GM19395 (cell line): ENCODE data around the gene TUBGCP2.
A peak's percentile ranks its signal among the peaks of the same experiment; 100 is the strongest.

Experiments
- ATAC-seq: cut with Tn5 transposase; IDR thresholded peaks from one replicate; pipeline ENCODE4 v1.9.1; 2021; ENCODE audit warnings: mild to moderate bottlenecking, moderate library complexity; ENCODE audit not compliant: unreplicated experiment

The TUBGCP2 gene

DNA sequence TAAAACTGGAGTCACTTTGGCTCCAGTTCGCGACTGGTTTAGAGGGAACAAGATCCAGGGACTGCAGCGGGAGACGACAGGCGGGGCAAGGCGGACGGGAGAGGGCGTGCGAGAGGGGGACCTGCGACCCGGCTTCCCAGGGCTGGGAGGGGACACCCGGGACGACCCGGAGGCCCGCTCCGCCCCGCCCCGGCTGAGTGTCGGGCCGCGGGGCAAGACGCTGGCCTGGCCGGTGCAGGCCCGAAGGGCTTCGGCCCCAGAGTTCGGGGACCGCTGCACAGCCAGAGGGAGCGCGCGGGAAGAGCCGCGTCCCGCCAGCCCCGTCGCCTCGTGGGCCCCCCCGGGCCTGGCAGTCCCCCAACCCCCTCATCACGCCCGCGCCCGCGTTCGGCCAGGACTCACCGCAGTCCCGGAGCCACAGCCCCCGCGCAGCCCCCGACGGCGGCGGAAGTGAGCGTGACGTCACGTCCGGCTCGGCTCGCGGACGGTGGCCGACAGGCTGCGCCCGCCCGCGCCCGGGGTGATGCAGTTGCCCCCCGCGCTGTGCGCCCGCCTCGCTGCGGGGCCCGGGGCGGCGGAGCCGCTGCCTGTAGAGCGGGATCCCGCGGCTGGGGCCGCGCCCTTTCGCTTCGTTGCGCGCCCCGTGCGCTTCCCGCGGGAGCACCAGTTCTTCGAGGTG, at the start of gene TUBGCP2, which contains the start of gene ZNF511:
TUBGCP2 (minus strand) TSS at position 452 of the 679 bp plus-strand sequence. CDS start 5,931 bp downstream, outside the sequence.
ZNF511 (plus strand) TSS at position 494 of the 679 bp plus-strand sequence; CDS start at position 524, 30 bp downstream.
- peak; percentile 80 for ATAC-seq

DNA sequence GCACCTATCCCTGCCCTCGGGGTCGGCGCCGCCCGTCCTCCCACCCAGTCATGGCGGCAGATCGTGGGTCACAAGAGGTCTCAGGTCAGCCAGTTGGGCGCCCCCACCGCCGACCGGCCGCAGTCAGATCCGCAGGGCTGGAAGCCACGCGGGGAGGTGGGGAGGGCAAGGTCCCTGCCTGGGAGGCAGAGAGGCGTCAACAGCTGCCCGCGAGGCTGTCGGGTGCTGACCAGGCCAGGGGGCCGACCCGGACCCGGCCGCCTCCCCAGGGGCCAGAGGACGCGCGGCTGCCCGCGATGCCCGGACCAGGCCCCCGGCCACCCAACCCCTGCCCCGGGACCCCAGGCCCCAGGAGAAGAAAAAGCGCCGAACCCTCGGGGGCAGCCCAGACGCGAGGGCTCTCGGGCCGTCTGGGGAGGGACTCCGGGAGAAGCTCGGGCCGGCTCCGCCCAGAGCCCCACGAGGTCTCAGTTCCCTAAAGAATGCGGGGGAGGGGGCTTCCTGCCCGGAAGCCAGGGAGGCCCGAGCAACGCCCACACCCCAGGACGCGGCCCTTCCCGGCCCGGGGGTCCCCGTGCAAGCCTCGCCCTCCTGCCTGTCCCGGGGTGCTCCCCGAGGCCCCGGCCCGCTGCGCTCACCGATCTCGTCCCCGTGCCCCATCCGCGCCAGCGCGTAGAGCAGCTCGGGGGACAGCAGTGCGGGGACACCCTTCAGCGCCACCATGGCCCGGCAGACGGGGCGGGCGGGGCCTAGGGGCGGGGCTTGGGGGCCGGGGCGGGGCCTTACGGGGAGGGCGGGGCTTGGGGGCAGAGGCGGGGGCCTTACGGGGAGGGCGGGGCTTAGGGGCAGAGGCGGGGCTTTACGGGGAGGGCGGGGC, 48.9 kb upstream of the TUBGCP2 start, which contains the start of gene FUOM:
FUOM (minus strand) TSS at position 735 of the 877 bp plus-strand sequence; CDS start at position 723, 12 bp downstream.
- ATAC-seq, result peak; percentile 69

GRCh38 chr10:133356549-133357284, 48.0 kb upstream of the TUBGCP2 start:
- no peak for ATAC-seq

DNA sequence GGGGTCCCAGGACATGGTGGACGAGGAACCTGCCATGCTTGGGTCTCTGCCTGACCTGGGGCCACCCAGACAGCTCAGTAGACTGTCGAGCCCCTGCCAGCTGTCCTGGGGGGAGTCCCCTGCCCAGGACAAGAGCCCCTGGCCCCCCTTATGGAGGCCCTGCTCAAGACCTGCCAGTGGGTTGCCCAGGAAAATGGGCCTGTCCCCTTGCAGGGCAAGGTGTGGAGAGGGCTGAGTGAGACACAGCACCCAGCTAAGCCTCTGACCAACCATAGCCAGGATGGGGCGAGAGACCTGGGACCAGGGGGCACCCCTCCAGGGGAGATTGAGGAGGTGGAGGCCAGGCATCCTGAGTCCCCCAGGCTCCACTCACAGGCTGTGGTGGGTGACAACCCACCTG, 47.3 kb upstream of the TUBGCP2 start:
- ATAC-seq, result no peak

GRCh38 chr10:133355266-133355665, 46.6 kb upstream of the TUBGCP2 start:
- no peak for ATAC-seq

- ATAC-seq, result no peak
Measured at GRCh38 chr10:133354672-133355240, 46.1 kb upstream of the TUBGCP2 start.

DNA sequence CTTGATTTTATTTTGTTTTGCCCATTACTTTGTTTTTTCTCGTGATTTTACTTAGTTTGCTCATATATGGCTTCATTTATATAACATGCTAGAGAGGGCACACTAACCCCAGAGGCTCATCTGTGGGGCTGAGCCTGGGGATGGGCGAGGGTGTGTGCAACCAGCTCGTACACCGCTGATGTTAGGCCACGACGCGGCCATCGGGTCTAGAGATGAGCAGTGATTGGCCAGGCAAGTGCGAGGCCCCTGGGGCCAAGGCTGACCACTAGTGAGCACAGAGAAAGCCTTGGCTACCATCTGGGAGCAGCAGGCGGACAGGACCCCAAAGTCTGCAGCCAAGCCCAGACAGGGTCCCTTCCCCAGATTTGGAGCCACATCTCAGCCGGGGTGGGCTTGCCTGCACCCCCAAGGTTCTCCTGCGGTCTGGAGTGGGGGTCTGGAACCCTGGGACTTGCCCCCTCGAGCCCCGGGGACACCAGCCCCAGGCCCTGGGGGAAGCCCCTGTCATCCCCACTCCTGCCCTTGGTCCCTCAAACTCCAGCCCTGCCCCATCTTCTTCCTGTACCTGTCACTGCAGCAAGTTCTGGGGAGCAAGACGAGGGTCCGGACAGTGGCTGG, 45.4 kb upstream of the TUBGCP2 start:
- ATAC-seq, result no peak

DNA sequence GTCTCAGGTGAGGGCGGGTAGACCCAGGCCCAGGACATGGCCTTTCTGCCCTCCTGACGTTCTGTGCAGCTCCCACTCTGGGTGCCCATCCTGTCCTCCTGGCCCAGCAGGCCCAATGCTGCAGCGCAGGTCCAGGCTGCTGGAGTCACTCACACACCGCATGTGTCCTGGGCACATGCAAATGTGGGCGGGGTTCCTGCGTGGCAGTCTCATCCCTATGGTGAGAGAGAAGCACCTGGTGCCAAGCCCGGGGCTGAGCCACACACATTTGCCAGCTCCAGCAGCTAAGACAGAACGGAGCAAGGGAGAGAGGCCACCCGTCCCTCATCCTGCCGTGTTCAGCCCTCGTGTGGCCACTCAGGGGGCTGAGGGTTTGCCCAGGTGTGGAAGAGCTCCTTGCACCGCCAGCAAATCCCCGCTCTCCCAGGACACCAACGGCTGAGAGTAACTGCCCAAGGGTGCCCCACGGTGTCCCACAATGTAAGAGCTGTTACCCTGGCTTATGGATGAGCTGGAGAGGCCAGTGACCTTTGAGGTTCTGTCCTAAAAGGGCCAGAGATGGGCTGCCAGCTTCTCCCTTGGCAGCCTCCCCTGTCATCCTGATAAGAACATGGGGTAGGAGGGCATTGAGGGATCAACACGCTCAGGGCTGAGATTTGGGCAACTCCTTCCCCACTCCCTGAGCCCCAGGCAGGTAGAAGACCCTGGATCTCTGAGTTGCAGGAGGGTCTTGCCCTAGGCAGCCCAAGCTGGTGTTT, 44.7 kb upstream of the TUBGCP2 start:
- no peak for ATAC-seq

DNA sequence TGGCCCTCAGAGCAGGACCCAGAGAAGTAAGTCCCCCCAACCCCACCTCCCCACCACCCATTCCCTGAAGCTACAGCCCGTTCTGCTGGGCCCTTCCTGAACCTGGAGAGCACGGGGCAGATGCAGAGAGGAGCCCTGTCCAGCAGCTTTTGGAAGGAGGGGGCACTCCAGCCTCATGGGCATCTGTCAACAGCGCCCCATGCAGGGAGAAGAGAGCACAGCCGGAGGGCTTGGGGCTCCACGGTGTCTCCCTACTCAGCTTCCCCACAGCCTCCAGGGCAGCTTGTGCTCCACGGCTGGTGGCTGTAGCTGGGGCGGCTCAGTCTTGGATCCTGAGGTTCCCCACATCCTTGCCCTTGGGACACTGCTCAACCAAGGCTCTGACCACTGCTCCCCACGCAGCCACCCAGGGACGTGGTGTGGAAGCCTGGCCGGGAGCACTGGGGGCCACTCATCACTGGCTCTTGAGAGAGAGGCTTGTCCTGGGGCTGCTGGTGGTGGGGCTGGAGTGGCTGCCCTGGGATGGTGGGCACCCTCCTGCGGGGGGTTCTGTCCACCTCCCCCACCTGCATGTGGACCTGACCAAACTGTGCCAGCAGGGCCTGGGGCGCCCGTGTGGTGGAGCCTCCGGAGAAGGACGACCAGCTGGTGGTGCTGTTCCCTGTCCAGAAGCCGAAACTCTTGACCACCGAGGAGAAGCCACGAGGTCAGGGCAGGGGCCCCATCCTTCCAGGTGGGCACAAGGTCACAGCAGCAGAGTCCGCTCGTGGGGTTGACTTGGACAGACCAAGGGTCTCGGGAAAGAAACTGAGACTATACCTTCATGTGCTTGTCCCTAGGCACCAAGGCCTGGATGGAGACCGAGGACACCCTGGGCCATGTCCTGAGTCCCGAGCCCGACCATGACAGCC, 43.0 kb upstream of the TUBGCP2 start:
- ATAC-seq, result no peak

DNA sequence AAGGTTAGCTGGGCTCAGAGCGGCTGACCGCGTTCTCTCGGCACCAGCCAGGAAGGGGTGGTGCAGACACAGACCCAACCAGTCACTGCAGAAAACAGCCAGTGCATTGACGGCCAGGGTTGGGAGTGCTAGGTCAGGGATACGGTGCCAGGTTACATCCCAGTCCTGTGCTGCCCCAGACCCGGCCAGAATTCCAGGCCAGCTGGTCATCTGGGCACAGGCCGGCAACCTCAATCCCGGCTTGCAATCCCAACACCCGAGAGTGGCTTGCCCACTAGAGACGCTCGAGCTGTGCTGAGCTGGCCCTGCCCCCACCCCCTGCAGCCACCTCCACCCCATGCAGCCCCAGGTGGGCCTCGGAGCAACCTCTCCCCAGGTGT, 42.3 kb upstream of the TUBGCP2 start:
- no peak for ATAC-seq

- ATAC-seq, result no peak
Measured at GRCh38 chr10:133350283-133350949, 41.7 kb upstream of the TUBGCP2 start.

DNA sequence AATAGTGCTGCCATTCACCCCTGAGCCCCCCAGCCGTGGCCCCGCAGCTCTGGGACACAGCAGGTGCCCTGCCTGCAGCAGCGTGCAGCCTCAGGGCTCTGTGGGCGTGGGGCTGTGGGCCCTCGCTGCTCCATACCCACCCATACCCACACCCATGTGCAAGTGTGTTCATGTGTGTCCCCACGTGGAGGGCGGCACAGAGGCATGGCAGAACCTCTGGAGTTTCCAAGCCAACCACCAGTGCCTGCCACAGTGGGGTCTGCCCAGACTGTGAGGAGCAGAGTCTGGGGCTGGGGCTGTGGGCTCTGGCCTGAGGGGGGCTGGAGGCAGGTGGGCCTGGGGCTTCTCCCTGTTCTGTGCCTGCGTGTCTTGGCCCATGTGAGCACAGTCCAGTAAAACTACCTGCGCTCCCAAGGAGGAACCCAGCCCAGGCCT, 40.9 kb upstream of the TUBGCP2 start:
- ATAC-seq, result no peak

DNA sequence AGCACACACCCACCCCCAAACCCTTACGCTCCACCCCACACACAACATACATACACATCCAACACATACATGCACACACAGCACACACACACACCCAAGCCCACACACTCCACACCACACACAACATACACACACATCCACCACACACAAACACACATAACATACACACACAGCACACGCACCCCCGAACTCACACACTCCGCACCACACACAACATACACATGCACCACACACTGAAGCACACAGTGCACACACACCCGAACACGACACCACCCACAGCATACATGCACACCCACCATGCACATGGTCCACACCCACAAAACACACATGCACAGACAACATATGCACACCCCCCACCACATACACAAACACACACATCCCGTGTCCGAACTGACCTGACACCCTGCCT, 40.5 kb upstream of the TUBGCP2 start:
- ATAC-seq, result no peak

DNA sequence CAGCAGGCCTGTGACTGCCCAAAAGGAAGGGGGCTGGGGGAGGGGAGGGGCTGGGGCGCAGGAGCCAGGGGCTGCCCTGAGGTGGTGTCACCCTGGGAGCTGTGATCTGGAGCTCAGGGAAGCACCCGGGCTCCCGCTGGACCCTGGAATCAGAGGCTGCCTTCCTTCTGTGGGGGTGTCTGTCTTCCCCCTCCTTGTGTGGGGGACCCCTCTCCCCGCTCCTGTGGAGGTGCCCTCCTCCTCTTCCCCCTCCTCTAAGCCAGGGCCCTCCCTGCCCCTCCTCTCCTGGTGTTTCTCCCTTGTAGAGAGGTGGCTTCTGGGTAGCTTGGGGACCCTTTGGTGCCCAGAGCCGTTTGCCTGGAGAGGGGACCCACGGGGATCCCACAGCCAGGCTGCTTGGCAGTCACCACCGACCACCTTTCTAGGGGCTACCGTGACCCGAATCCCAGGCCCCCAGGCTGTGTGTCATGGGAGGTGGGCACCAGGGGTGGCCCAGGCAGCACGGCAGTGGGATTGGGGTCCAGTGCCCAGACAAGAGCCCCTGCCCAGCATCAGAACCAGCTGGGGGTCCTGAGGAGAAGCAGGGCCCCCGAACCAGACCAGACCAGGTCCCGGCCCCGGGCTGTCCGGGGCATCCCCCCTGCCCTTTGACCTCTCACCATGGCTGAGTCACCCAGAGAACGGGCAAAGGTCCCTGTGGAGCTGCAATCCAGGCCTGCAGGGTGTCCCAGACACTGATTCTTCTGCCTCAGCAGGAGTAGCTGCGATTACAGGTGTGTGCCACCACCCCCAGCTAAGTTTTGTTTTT, 39.2 kb upstream of the TUBGCP2 start:
- no peak for ATAC-seq

- no peak for ATAC-seq
Measured at GRCh38 chr10:133346413-133346812, 37.7 kb upstream of the TUBGCP2 start.

DNA sequence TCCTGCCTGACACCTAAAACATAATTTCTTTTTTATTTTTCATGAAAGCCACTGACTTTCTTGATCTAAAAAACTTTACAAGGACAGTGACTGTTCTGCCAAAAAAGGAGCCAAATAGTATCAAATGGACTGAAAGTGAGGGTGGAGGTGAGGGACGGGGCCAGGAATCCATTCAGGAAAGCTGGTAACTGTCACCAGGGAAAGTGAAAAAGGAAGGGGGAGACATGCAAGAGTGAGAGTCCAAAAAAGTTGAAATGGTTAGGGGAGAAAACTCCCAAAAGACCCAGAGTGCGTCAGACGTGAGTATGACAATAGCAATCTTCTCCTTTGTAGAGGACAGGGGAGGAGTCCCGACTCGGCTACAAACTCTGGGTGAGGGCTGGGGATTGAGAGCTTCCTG, 35.6 kb upstream of the TUBGCP2 start:
- ATAC-seq, result no peak

- ATAC-seq, result no peak
Measured at GRCh38 chr10:133343558-133343957, 34.9 kb upstream of the TUBGCP2 start.
